ENCODE results near the gene NCKAP1. TPM values are rescaled to one million over a fixed set of nuclear protein-coding genes. Genes with fewer than 3 reads are reported as not detected.
A peak's percentile ranks its signal among the peaks of the same experiment; 100 is the strongest.
"Not testable (repeated sequence)": the region's sequence is repeated elsewhere in the genome, so short reads cannot be mapped to it uniquely, and the experiment has no call there.

NCKAP1 gene
- polyA plus RNA-seq, 1 donor, result 127 TPM

DNA sequence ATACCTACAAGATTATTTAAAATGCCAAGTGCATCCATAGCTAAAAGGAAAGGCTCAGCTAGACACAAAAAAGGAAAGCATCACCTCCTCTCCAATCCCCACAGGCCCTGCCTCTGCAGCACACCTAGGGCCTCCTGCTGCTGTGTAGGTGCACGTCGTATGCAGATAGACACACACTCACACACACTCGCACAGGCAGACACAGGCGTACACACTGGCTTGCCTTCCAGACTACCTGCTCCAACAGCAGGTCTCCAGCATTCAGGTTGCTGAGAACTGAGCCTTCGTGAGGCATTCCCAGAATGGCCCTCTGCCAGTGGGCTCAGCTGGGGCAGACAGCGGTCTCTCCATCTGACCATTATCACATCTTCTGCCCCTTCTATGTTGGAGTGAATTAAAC lies 136.5 kb downstream of the NCKAP1 start:
- Histone ChIP-seq H3K4me1 (ENCODE audit: control insufficient read depth, insufficient read depth, low read length) (no peaks in the 10 kb centered on the region), H3K4me3 (ENCODE audit: low read length) (no peak overlapping the region), H3K27me3 (ENCODE audit: control insufficient read depth, insufficient read depth, low read length) (no peaks in the 10 kb centered on the region), H3K9me3 (ENCODE audit: control insufficient read depth, low read depth, low read length) (no peaks in the 10 kb centered on the region), H3K36me3 (ENCODE audit: control insufficient read depth, insufficient read depth, low read length) (no peaks in the 10 kb centered on the region), H3K27ac (ENCODE audit: low read length) (no peak overlapping the region)
- no peak for DNase-seq
- no CpG with 5 or more reads among the region's 6 CpGs for WGBS (ENCODE audit: insufficient coverage, low lambda C conversion rate)

DNA sequence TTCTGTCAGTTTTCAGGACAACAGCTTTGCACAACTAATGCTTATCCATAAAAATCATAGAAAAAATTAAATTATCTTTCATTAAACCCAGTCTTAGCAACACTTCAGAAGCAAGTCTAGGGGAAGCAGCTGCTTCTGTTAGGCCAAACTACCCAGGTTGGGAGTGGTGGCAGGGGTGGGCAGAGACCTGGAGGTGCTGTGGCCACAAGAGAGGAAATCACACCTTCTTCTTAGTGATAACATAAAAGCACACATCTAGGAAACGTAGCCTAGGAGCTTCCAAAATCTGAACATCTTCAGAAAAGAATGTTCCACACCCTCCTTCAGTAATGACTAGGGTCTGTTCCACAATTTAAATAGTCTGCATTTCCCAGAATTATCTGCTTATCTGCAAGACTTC lies 139.5 kb downstream of the NCKAP1 start:
- no peaks in the 10 kb centered on the region for H3K4me1 ChIP-seq (ENCODE audit: control insufficient read depth, insufficient read depth, low read length)

DNA sequence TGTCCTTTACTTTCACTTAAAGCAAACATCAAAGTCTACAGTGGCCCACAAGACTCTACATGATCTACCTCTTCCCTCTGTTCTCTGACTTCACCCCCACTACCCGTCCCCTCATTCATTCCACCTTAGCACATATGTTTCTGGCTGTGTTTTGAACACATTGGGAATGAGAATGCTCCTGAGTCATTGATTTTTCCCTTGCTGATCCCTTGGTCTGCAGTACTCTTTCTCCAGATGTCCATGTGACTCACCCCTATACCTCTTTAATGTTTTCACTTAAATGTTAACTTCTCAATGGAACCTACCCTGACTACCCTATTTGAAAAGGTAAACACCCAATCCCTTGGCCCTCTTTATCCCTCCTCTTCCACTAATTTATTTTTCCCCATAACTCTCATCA lies 141.1 kb downstream of the NCKAP1 start:
- no peak for DNase-seq
- H3K27me3 ChIP-seq (ENCODE audit: control insufficient read depth, insufficient read depth, low read length), result no peaks in the 10 kb centered on the region
- H3K27ac ChIP-seq (ENCODE audit: low read length), result no peak overlapping the region
- H3K4me1 ChIP-seq (ENCODE audit: control insufficient read depth, insufficient read depth, low read length), result no peaks in the 10 kb centered on the region
- WGBS (ENCODE audit: insufficient coverage, low lambda C conversion rate), result 80% methylated on average over 1 of the region's 1 CpG
- H3K9me3 ChIP-seq (ENCODE audit: control insufficient read depth, low read depth, low read length), result peaks cover 2% of the 10 kb centered on the region
- no peaks in the 10 kb centered on the region for H3K36me3 ChIP-seq (ENCODE audit: control insufficient read depth, insufficient read depth, low read length)
- no peak overlapping the region for H3K4me3 ChIP-seq (ENCODE audit: low read length)

More for the DNA sequence above, 139.5 kb downstream of the NCKAP1 start:
- no peak overlapping the region for H3K27ac ChIP-seq (ENCODE audit: low read length)
- H3K9me3 ChIP-seq (ENCODE audit: control insufficient read depth, low read depth, low read length), result peaks cover 2% of the 10 kb centered on the region
- H3K4me3 ChIP-seq (ENCODE audit: low read length), result no peak overlapping the region
- no peaks in the 10 kb centered on the region for H3K36me3 ChIP-seq (ENCODE audit: control insufficient read depth, insufficient read depth, low read length)
- no peak for DNase-seq
- H3K27me3 ChIP-seq (ENCODE audit: control insufficient read depth, insufficient read depth, low read length), result no peaks in the 10 kb centered on the region
- WGBS (ENCODE audit: insufficient coverage, low lambda C conversion rate), result no CpG with 5 or more reads among the region's 1 CpG

DNA sequence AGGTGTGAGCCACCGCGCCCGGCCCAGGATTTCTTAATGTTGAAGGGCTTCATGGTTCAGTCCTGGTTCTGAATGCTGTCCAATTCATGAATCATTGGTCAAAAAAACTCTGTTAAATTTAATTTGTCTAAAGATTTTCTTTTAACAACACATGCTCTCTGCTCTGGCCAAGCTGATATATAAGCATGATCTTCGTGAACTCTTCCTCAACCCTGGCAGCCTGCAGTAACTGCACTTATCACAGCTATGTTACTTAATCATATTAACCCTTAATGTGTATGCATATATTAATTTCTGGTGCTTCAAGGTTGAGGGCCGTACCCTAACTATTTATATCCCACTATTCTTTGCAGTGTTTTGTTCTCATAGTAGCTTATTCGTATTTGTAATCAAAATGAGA lies 142.5 kb downstream of the NCKAP1 start:
- Histone ChIP-seq H3K27ac (ENCODE audit: low read length) (no peak overlapping the region), H3K36me3 (ENCODE audit: control insufficient read depth, insufficient read depth, low read length) (no peaks in the 10 kb centered on the region), H3K27me3 (ENCODE audit: control insufficient read depth, insufficient read depth, low read length) (no peaks in the 10 kb centered on the region), H3K9me3 (ENCODE audit: control insufficient read depth, low read depth, low read length) (peaks cover 2% of the 10 kb centered on the region), H3K4me1 (ENCODE audit: control insufficient read depth, insufficient read depth, low read length) (peaks cover 9% of the 10 kb centered on the region), H3K4me3 (ENCODE audit: low read length) (no peak overlapping the region)
- DNase-seq, result no peak
- 92% methylated on average over 2 of the region's 6 CpGs for WGBS (ENCODE audit: insufficient coverage, low lambda C conversion rate)

DNA sequence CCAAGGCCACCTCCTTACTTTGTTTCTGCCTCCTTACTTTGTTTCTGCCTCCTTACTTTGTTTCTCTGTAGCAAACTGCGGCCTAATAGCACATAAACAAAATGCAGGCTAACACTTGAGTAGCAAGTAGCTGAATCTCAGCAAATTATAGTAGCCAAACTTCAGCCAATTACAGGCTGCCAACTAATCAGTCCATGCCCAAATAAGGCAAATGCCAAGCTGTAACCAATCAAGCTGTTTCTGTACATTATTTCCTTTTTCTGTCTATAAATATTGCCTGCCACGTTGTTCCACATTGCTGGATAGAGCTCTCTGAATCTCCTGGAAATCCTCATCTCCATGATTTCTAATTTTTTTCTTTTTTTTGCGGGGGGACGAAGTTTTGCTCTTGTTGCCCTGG lies 143.1 kb downstream of the NCKAP1 start:
- Histone ChIP-seq H3K9me3 (ENCODE audit: control insufficient read depth, low read depth, low read length) (peaks cover 2% of the 10 kb centered on the region), H3K4me1 (ENCODE audit: control insufficient read depth, insufficient read depth, low read length) (peaks cover 9% of the 10 kb centered on the region), H3K27me3 (ENCODE audit: control insufficient read depth, insufficient read depth, low read length) (no peaks in the 10 kb centered on the region), H3K36me3 (ENCODE audit: control insufficient read depth, insufficient read depth, low read length) (no peaks in the 10 kb centered on the region), H3K27ac (ENCODE audit: low read length) (no peak overlapping the region), H3K4me3 (ENCODE audit: low read length) (no peak overlapping the region)
- 82% methylated on average over 4 of the region's 4 CpGs for WGBS (ENCODE audit: insufficient coverage, low lambda C conversion rate)
- DNase-seq, result no peak

DNA sequence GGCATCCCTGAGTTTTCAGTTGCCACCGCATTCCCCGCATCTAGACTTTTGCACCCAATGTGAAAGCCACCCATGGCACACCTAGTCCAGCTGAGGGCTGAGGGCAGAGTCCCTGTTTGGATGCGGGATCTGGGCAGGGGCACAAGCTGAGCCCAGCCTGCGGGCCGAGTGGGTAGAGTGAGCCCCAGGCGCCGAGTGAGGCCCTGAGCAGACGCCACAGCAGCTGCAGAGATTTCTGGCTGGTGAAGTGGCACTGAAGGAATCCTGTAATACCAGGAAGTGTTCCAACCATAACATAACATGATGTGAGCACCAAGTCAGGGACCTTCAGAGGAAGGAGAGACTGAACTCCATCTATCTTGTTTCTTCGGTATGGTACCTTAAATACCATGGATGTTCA lies 144.1 kb downstream of the NCKAP1 start:
- no peak for DNase-seq
- no CpG with 5 or more reads among the region's 9 CpGs for WGBS (ENCODE audit: insufficient coverage, low lambda C conversion rate)
- Histone ChIP-seq H3K36me3 (ENCODE audit: control insufficient read depth, insufficient read depth, low read length) (no peaks in the 10 kb centered on the region), H3K9me3 (ENCODE audit: control insufficient read depth, low read depth, low read length) (peaks cover 2% of the 10 kb centered on the region), H3K4me3 (ENCODE audit: low read length) (no peak overlapping the region), H3K27me3 (ENCODE audit: control insufficient read depth, insufficient read depth, low read length) (no peaks in the 10 kb centered on the region), H3K27ac (ENCODE audit: low read length) (no peak overlapping the region), H3K4me1 (ENCODE audit: control insufficient read depth, insufficient read depth, low read length) (peaks cover 14% of the 10 kb centered on the region)

DNA sequence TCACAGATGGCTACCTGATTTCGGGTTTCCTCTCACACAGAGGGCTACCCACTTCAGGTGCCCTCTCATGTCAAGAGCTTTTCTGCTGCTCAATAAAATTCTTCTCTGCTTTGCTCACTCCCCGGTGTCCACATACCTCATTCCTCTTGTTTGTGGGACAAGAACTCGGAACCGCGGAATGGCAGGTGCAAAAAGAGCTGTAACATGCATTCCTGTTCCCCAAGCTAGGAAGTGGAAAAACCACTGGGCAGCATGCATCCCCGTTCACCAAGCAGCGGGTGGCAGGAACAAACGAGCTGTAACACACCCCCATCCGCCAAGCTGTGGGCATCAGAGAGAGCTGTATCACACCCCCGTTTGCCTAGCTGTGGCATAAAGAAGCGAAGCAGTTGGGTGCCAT lies 144.6 kb downstream of the NCKAP1 start:
- Histone ChIP-seq H3K4me3 (ENCODE audit: low read length) (no peak overlapping the region), H3K27ac (ENCODE audit: low read length) (no peak overlapping the region), H3K36me3 (ENCODE audit: control insufficient read depth, insufficient read depth, low read length) (no peaks in the 10 kb centered on the region), H3K4me1 (ENCODE audit: control insufficient read depth, insufficient read depth, low read length) (peaks cover 14% of the 10 kb centered on the region), H3K27me3 (ENCODE audit: control insufficient read depth, insufficient read depth, low read length) (no peaks in the 10 kb centered on the region), H3K9me3 (ENCODE audit: control insufficient read depth, low read depth, low read length) (peaks cover 2% of the 10 kb centered on the region)
- no CpG with 5 or more reads among the region's 11 CpGs for WGBS (ENCODE audit: insufficient coverage, low lambda C conversion rate)
- no peak for DNase-seq

DNA sequence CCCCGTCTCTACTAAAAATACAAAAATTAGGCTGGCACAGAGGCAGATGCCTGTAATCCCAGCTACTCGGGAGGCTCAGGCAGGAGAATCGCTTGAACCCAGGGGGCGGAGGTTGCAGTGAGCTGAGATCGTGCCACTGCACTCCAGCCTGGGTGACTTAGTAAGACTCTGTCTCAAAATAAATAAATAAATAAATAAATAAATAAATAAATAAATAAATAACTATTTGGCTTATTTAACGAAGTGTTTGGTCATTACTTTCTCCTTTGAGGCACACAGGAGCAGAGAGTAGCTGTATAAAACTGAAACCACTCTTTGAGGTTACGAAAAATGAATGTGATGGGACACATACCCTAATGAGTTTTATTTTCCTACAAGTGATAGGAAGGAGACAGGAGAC lies 145.2 kb downstream of the NCKAP1 start:
- not testable (repeated sequence) for DNase-seq; H3K4me3 ChIP-seq (ENCODE audit: low read length); H3K36me3 ChIP-seq (ENCODE audit: control insufficient read depth, insufficient read depth, low read length); H3K27ac ChIP-seq (ENCODE audit: low read length); H3K27me3 ChIP-seq (ENCODE audit: control insufficient read depth, insufficient read depth, low read length); H3K9me3 ChIP-seq (ENCODE audit: control insufficient read depth, low read depth, low read length)
- WGBS (ENCODE audit: insufficient coverage, low lambda C conversion rate), result 93% methylated on average over 3 of the region's 7 CpGs
- peaks cover 14% of the 10 kb centered on the region for H3K4me1 ChIP-seq (ENCODE audit: control insufficient read depth, insufficient read depth, low read length)

DNA sequence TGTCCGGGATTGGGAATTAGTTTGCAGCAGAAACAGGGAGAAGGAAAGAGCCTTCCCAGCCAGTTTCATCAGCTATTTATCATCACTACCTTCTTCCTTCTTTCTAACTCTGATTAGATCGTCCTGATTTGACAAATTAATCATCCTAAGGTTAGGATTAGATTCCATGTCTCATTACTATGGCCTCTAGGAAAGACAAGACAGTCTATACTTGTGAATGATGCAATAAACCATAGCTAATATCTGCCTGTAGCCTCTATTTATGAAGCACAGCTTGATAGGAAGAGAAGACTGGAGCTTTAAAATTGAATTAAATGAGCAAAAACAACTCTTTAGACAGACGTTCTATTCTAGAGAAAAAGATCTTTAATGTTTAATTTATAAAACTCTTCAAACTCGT lies 146.6 kb downstream of the NCKAP1 start:
- 51% methylated on average over 3 of the region's 4 CpGs for WGBS (ENCODE audit: insufficient coverage, low lambda C conversion rate)
- Histone ChIP-seq H3K27me3 (ENCODE audit: control insufficient read depth, insufficient read depth, low read length) (no peaks in the 10 kb centered on the region), H3K4me3 (ENCODE audit: low read length) (no peak overlapping the region), H3K36me3 (ENCODE audit: control insufficient read depth, insufficient read depth, low read length) (no peaks in the 10 kb centered on the region), H3K4me1 (ENCODE audit: control insufficient read depth, insufficient read depth, low read length) (peaks cover 14% of the 10 kb centered on the region), H3K27ac (ENCODE audit: low read length) (peak overlapping the region; percentile 89), H3K9me3 (ENCODE audit: control insufficient read depth, low read depth, low read length) (peaks cover 2% of the 10 kb centered on the region)
- DNase-seq, result peak in 1 of 2 donors; percentile 33

DNA sequence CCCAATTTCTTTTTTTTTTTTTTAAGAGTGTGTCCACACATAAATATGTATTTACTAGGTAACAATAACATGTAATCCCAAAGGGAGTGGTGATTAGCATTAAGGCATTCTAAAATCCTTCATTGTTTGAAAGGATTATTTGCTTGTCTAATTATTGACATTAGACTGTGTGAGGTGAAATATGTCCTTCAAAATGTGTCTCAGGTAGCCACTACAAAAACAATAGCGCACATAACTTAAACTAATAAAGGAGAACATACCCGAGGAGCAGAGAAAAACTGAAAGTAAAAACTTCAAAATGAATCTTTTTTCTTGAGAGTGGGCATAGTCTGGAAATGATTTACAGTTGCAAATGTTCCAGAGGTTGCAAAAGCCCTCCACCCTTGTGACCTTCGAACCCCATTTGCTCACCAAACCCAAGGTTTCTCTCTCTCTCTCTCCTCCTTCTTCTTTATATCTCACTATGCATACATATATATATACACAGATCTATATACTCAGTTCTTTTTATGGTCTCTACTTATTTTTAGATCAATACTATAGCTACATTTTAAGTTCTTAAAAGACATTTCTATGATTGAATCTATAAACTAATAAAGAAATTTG lies 147.4 kb downstream of the NCKAP1 start:
- peak overlapping the region; percentile 89 for H3K27ac ChIP-seq (ENCODE audit: low read length)
- H3K27me3 ChIP-seq (ENCODE audit: control insufficient read depth, insufficient read depth, low read length), result no peaks in the 10 kb centered on the region
- peaks cover 14% of the 10 kb centered on the region for H3K4me1 ChIP-seq (ENCODE audit: control insufficient read depth, insufficient read depth, low read length)
- no peaks in the 10 kb centered on the region for H3K36me3 ChIP-seq (ENCODE audit: control insufficient read depth, insufficient read depth, low read length)
- peak; percentile 69 to 85 for DNase-seq
- 6% methylated on average over 2 of the region's 3 CpGs for WGBS (ENCODE audit: insufficient coverage, low lambda C conversion rate)
- peak overlapping the region; percentile 44 for H3K4me3 ChIP-seq (ENCODE audit: low read length)
- peaks cover 2% of the 10 kb centered on the region for H3K9me3 ChIP-seq (ENCODE audit: control insufficient read depth, low read depth, low read length)

DNA sequence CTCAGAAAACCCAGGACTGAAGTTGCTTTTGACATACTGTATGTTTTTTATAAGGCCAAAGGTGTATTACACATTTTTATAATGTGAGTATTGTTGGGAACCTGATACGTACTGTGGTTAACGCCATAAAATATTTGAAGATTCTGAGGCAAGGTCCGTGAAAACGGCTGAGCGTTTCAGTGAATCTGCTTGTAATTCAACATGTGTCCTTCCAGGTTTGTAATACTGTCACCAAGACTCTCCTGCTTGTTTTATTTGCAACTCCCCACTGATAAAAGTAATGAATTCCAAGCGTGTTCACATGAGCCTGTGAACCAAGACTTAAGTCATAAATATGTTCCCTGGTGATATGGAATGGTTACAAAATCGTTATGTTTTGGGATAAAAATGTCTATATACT lies 148.0 kb downstream of the NCKAP1 start:
- Histone ChIP-seq H3K36me3 (ENCODE audit: control insufficient read depth, insufficient read depth, low read length) (no peaks in the 10 kb centered on the region), H3K27me3 (ENCODE audit: control insufficient read depth, insufficient read depth, low read length) (no peaks in the 10 kb centered on the region), H3K4me3 (ENCODE audit: low read length) (peak overlapping the region; percentile 44), H3K4me1 (ENCODE audit: control insufficient read depth, insufficient read depth, low read length) (peaks cover 14% of the 10 kb centered on the region), H3K9me3 (ENCODE audit: control insufficient read depth, low read depth, low read length) (peaks cover 2% of the 10 kb centered on the region), H3K27ac (ENCODE audit: low read length) (peak overlapping the region; percentile 89)
- peak; percentile 26 to 69 for DNase-seq
- WGBS (ENCODE audit: insufficient coverage, low lambda C conversion rate), result no CpG with 5 or more reads among the region's 7 CpGs

All from large intestine (tissue), 3 donors.